Measurements from ENCODE around the gene PSMB2.

Gene PSMB2

DNA sequence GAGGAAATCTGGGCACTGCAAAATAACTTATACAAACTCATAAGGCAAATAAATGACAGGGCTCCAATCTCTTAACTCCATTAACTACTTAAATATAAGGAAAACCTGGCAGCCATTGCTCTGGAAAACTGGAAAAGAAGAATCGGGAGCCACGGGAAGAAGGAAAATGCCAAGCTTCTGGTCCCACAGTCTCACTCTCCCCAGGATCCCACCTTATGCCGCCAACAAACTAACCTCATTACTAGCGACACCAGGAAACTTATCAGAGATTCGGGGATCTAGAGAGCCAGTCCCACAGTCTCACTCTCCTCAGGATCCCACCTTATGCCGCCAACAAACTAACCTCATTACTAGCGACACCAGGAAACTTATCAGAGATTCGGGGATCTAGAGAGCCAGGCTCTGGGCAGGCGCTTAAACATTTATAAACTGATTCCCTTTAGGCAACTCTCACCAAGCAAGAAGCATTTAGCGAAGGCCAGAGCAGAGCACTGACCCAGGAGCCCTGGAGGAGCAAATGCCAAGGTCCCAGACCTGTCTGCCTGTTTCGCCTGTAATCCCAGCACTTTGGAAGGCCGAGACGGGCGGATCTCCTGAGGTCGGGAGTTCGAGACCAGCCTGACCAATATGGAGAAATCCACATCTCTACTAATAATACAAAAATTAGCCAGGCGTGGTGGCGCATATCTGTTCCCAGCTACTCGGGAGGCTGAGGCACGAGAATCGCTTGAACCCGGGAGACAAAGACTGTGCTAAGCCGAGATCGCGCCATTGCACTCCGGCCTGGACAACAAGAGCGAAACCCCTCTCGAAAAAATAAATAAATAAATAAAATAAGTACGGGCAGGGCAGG is 720 bp downstream of the PSMB2 start:
- no peak for DNase-seq

DNA sequence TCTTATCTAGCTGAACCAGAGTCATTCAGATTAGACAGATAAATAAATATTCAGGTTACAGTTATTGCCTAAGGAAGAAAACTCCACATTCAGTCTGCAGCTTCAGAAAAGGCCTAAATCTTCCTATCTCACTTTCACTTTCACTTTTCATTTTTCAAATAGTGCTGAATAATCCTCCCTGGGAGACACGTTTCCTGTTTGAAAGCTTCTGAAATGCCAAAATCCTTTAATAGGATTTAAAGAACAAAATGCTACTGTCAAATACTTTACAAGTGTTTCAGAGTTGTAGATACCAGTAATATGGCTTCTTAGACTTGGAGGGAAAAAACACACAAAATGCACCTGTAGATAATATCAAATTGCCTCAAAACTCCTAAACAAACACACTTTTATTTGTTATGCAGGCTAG is 3.9 kb downstream of the PSMB2 start:
- no peak for DNase-seq

DNA sequence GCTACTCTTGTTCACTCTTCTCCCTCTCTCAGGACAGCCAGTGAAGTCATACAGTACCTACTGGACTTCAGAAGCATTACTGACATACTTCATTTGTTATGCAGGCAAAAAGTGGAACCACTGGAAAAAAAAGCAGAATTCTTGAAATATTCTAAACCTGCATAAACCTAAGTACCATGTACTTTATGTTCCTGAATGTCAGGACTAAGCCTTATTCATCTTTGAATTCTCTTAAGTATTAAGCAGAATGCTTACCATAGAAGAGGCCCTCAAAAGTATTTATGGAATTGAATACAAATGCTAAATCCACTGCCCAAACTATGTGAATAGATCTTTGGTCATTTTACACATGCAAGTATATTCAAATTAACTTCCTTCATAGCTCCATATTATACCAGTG is 7.8 kb downstream of the PSMB2 start:
- DNase-seq, result no peak

- DNase-seq, result no peak
Observed at GRCh38 chr1:35631396-35631795, 9.9 kb downstream of the PSMB2 start.

DNA sequence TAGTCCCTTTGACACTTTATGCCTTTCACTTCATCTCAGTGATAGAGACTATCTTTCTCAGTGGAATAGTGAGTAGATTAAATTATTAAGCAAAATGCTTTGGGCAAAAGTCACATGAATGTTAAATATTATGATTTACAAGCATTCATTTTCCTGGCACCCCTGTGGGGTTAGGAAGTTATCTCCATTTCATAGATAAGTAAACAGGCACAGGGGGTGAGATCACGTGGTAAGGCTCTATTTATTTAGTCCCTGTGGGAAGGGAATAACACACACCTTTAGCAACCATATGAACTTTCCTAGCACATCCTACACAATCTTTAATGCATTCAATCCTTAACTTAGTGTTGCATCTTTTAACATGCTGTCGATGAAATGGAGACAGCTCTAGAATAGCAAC is 12.3 kb downstream of the PSMB2 start:
- no peak for DNase-seq

GRCh38 chr1:35623832-35624231 is 17.5 kb downstream of the PSMB2 start:
- DNase-seq, result no peak

DNA sequence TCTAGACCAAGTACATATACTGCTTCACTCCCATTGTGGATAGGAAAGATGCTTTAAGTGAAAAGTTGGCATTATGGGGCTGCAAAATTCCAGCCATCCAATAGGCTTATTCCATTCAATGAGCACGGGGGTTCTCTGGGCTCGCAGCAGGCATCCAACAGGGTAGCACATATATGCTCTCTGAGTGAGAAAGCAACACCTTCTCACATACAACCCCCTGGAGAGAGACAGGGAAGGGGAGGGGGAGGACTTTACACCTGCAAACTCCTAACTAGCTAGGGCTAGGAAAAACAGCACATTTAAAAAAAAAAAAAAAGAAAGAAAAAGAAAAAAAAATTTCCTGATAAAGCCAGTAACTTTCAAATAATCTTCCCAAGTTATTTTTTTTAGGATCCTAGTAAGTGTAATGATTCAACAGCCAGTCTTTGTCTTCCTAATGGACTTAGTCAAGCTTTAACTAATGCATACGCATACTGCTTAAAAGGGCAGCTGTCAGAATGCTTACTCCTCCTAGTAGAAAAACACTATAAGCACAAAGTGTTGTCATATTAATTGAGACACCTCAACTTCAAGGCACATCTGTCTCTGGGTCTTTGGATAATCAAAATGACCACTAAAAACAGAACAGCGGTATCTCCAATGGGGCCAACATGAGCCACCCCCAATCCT is 18.7 kb downstream of the PSMB2 start:
- DNase-seq, result no peak

GRCh38 chr1:35619237-35620121 is 21.8 kb downstream of the PSMB2 start:
- DNase-seq, result no peak

DNA sequence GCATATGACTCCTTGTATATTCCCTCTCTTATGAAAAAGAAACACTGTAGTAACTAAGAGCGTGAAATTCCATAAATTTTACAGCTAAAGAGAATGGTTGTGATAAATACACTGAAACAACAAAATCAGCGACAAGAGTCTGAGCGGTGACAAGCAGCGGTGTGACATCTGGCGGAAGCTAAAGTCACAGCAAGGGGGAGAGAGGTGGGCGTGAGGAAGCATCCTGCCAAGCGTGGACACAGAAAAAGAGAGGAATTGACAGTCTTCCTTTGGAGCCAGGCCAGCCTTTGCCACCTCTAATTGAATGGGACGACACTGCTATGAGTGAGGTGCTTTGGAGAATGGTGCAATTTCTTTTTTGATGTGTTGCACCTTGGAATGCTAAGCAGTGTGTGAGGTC is 25.9 kb downstream of the PSMB2 start:
- no peak for DNase-seq

DNA sequence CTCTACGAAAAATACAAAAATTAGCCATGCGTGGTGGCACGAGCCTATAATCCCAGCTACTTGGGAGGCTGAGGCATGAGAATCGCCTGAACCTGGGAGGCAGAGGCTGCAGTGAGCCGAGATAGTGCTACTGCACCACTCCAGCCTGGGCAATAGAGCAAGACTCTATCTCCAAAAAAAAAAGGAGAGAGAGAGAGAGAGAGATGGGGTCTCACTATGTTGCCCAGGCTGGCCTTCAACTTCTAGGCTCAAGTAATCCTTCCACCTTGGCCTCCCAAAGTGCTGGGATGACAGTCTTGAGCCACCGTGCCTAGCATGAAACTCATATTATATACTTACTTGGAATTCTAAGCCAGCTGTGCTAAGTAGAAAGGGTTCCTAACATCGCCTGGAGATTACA is 29.7 kb downstream of the PSMB2 start:
- no peak for DNase-seq

GRCh38 chr1:35605867-35606182 is 35.5 kb downstream of the PSMB2 start:
- DNase-seq, result no peak

DNA sequence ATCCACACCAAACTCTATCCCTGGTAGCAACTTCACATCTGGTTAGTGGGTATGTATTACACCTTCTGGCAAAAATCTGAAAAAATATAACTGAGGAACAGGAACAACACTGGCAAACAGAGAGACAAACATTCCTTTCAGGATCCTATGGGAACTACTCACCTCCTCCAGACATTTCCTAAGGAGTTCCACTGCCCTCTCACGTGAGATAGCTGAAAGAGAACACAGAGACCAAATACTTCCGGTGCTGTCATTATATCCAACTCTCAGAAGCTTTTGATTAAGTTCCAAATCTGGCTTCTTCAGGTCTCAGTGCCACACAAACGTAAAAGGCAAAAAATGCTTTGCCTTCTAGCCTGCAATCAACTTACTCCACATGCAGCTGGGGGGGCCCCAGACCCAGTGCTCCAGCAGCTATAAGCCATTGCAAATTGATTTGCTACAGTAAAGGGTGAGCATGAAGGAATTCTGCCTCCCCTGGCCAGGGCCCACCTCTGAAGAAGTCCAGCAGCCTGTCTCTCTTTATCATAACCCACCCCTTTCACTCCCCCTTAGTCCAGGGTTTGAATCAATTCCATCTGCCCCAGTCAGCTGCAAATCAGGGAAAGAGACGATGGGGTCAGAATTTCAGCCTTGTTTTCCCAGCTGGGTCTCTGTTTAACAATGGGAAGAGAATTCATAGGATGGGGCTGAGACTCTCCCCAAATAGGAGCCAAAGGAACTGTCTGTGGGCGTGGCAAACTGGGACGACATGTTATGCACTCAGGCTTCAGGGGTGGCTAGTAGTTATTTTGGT is 36.1 kb downstream of the PSMB2 start:
- DNase-seq, result no peak

GRCh38 chr1:35603941-35604340 is 37.4 kb downstream of the PSMB2 start:
- DNase-seq, result no peak

DNA sequence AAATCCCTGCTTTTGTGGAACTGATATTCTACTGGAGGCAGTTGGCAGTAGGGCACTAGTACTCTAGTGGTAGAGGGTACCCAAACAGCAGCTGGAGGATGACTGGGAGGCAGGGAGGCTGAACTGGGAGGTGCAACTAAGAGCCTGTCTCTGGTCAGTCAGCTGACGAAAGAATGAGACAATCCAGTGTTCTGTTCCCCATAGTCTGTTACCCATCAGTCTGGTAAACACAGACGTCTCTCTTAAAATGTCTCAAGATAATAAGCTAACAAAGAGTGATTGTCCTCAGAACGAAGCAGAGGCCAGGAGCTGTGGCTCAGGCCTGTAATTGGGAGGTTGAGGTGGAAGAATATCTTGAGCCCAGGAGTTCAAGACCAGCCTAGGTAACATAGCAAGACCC is 37.9 kb downstream of the PSMB2 start:
- no peak for DNase-seq

GRCh38 chr1:35600593-35600992 is 40.7 kb downstream of the PSMB2 start:
- DNase-seq, result no peak

GRCh38 chr1:35599411-35599810 is 41.9 kb downstream of the PSMB2 start:
- DNase-seq, result no peak

DNA sequence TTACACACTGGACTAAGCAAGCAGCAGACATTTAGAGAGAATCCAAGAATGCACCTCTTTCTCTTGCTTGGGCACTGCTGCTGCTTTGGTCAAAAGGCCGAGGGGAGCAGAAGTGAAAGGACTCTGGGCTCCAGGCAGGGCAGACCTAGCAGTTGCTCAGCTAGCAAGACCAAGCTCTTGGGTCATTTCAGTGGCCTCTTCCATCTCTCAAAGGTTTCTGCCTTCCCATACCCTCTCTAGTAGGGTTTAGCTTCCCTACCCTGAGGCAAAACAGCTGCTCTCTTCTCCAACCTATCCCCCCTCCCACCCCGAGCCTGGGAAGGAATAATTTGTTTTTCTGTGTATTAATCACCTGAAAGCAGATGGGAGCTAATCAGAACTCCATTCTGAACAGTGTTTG is 42.4 kb downstream of the PSMB2 start:
- DNase-seq, result no peak

DNA sequence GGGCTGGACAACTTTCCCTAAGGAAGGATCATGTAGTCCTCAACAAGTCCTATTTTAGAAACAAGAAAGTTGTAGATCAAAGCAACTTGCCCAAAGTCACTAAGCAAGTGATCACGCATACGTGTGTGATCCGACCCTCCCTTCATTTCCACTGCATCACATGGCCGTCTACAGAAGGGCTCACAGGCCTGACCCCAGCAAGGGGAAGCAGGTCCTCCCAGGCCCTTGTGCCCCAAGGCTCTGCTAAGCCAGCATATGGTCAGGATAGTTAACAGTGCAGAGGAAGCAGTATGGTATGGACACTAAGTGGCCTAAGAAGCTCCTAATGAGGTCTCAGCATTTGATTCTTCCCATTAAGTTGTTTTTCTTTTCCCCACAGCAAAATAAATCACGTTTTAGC is 43.5 kb downstream of the PSMB2 start:
- DNase-seq, result no peak

- DNase-seq, result no peak
Observed at GRCh38 chr1:35595684-35596083, 45.6 kb downstream of the PSMB2 start.

DNA sequence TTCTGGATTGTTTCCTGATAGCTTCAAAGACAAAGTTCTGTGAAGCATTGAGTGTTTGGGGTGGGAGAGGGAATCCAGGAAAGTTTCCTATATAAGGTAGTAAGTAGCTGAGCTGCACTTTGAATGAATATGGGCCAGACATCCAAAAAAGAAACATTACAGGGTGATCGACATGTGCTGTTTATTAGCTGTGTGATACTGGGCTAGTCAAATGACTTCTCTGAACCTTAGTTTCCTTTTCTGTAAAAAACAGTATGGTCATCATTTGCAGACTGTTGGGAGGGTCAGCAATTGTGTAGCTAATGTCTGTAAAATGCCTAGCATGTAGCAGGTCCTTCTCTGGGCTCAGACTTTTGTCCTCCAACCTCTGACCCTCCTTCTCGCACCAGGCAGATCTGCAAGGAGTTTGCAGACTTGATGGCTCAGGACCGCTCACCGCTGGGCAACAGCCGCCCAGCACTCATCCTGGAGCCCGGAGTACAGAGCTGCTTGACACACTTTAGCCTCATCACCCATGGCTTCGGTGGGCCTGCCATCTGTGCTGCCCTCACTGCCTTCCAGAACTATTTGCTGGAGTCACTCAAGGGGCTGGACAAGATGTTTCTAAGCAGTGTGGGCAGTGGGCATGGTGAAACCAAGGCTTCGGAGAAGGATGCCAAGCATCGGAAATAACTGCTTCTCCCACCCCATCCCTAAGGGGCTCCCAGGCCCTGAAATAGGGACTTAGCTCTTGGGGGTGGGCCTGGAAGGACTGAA is 47.1 kb downstream of the PSMB2 start:
- DNase-seq, result no peak

GRCh38 chr1:35592991-35593769 is 48.1 kb downstream of the PSMB2 start:
- DNase-seq, result no peak
